Putamen (tissue), 1 donor: ENCODE results near the gene BANF2.
"Not testable (repeated sequence)": the region's sequence is repeated elsewhere in the genome, so short reads cannot be mapped to it uniquely, and the experiment has no call there.

Experiments
- DNase-seq: peaks from one replicate; pipeline ENCODE4 v3.0.0-alpha.2; 2016; ENCODE audit warnings: low spot score

Gene BANF2

GRCh38 chr20:17766226-17766625 is 66.5 kb downstream of the BANF2 start:
- DNase-seq: no peak

GRCh38 chr20:17767624-17768023 is 67.9 kb downstream of the BANF2 start:
- DNase-seq: no peak

GRCh38 chr20:17768271-17768670 is 68.5 kb downstream of the BANF2 start:
- DNase-seq: no peak

- not testable (repeated sequence) for DNase-seq
Measured at GRCh38 chr20:17769716-17770115, 70.0 kb downstream of the BANF2 start.

GRCh38 chr20:17771206-17772004 is 71.6 kb downstream of the BANF2 start:
- DNase-seq: no peak

GRCh38 chr20:17772005-17772343 is 72.2 kb downstream of the BANF2 start:
- no peak for DNase-seq

DNA sequence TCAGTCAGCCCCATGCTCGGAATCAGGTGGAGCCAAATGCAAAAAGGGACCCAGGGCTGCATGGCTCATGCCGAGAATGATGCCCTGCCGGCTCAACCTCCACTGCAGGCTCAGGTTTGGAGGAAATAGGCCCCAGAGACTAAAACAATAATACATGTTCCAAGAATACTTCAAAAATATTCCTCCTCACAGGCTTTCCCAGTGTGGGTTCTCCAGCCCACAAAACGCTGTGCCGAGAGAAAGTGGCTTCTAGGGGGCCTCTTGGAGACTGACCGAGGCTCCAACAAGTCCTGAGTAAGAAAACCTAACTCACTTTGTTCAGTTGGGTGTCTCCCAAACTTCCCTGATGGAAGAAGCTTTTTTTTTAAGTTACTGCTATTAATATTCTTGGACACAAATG is 73.9 kb downstream of the BANF2 start:
- no peak for DNase-seq

GRCh38 chr20:17775600-17775999 is 75.8 kb downstream of the BANF2 start:
- no peak for DNase-seq

DNA sequence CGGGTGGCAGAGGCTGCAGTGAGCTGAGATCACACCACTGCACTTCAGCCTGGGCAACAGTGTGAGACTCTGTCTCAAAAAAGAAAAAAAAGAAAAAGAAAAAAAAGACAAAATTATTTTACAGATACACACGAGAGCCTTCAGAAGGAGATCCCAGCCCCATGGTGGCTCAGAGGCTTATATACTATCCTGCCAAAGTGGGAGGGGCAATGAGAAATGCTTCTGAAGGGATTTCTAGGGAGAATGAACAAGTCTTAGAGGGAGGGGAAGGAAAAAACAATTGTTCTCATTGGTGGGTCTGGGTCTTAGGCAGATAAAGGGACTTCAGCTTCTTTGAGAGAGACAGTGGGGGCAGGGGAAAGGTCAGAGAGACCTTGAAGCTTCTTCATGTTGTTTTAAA is 76.8 kb downstream of the BANF2 start:
- DNase-seq: no peak

- not testable (repeated sequence) for DNase-seq
Measured at GRCh38 chr20:17779011-17779410, 79.2 kb downstream of the BANF2 start.

- DNase-seq: no peak
Measured at GRCh38 chr20:17782768-17783167, 83.0 kb downstream of the BANF2 start.

DNA sequence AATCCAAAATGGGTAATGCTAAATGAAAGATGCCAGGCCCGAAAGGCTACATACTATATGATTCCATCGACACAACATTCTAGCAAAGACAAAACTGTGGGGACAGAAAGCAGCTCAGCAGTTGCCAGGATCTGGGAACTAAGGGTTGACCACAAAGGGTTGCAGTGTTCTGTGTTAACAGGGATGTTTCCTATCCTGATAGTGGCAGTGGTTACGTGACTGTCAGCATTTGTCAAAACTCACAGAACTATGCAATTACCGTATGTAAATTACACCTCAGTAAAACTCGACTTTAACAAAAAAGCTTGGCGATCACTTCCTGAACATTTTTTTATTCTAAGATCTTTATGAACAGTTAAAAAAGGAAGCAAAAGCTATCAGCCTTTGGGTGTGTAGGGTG is 83.9 kb downstream of the BANF2 start:
- no peak for DNase-seq

DNA sequence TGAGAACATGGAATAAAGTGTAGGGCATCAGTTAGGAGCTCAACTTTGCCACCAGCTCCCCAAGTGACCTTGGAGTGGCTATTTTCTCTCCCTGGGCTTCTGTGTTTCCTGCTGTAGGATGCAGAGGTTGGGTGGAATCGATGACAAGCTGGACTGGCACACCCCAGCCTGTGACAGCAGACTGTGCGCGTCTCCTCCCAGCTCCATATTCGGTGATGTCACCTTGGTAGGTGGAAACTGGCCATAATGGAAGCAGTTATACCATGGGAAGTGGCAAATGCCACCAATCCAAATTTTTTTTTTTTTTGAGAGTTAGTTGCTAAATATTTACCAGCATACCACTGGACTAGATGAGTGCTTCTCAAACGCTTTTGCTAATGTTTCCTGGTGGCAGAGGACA is 85.2 kb downstream of the BANF2 start:
- DNase-seq: no peak
